ENCODE measurements around the gene PCARE.
A peak's percentile ranks its signal among the peaks of the same experiment; 100 is the strongest.

The PCARE gene

GRCh38 chr2:29061616-29062015 is 12.7 kb downstream of the PCARE start:
- no peak for DNase-seq

- no peak for DNase-seq
Observed at GRCh38 chr2:29061176-29061575, 13.1 kb downstream of the PCARE start.

- no peak for DNase-seq
Observed at GRCh38 chr2:29060441-29060840, 13.9 kb downstream of the PCARE start.

- DNase-seq = peak; percentile 31
Observed at GRCh38 chr2:29059624-29060023, 14.7 kb downstream of the PCARE start.

- DNase-seq = no peak
Observed at GRCh38 chr2:29057006-29057405, 17.3 kb downstream of the PCARE start.

- DNase-seq = no peak
Observed at GRCh38 chr2:29056452-29056851, 17.9 kb downstream of the PCARE start.

- DNase-seq = peak; percentile 14
Observed at GRCh38 chr2:29055601-29056000, 18.7 kb downstream of the PCARE start.

- DNase-seq = peak; percentile 94
Observed at GRCh38 chr2:29054430-29054829, 19.9 kb downstream of the PCARE start.

GRCh38 chr2:29053670-29054400 is 20.5 kb downstream of the PCARE start:
- DNase-seq = peak; percentile 83

- no peak for DNase-seq
Observed at GRCh38 chr2:29053223-29053622, 21.1 kb downstream of the PCARE start.

GRCh38 chr2:29052807-29053206 is 21.5 kb downstream of the PCARE start:
- DNase-seq = no peak

- no peak for DNase-seq
Observed at GRCh38 chr2:29051730-29052129, 22.6 kb downstream of the PCARE start.

- DNase-seq = no peak
Observed at GRCh38 chr2:29050591-29050990, 23.7 kb downstream of the PCARE start.

GRCh38 chr2:29047083-29047845 is 27.1 kb downstream of the PCARE start:
- DNase-seq = no peak

- DNase-seq = no peak
Observed at GRCh38 chr2:29046321-29046720, 28.0 kb downstream of the PCARE start.

- no peak for DNase-seq
Observed at GRCh38 chr2:29044459-29044858, 29.9 kb downstream of the PCARE start.

GRCh38 chr2:29042561-29043075 is 31.7 kb downstream of the PCARE start:
- DNase-seq = no peak

GRCh38 chr2:29041161-29041660 is 33.1 kb downstream of the PCARE start:
- DNase-seq = no peak

- DNase-seq = no peak
Observed at GRCh38 chr2:29040552-29040951, 33.8 kb downstream of the PCARE start.

- no peak for DNase-seq
Observed at GRCh38 chr2:29039718-29040480, 34.4 kb downstream of the PCARE start.

- no peak for DNase-seq
Observed at GRCh38 chr2:29035016-29035745, 39.1 kb downstream of the PCARE start.

- no peak for DNase-seq
Observed at GRCh38 chr2:29033656-29034055, 40.7 kb downstream of the PCARE start.

GRCh38 chr2:29033172-29033571 is 41.2 kb downstream of the PCARE start:
- peak; percentile 39 for DNase-seq

All from kidney glomerular epithelial cell (primary cell).